Activated CD4-positive, alpha-beta memory T cell treated with anti-CD3 and anti-CD28 coated beads for 36 hours (primary cell): ENCODE data around the gene EMILIN1. TPM values are rescaled to one million over a fixed set of nuclear protein-coding genes. Genes with fewer than 3 reads are reported as not detected.
"Not testable (repeated sequence)": the region's sequence is repeated elsewhere in the genome, so short reads cannot be mapped to it uniquely, and the experiment has no call there.

Experiments
- CTCF ChIA-PET: fragments of 350-600 bp; sonication (Branson Sonifier 250); formaldehyde crosslinking; loops from one replicate; lab custom pipeline; 2021; ENCODE audit warnings: antibody characterized with exemption, inconsistent platforms; lab: Charles Lee
- POLR2A ChIA-PET: fragments of 350-600 bp; sonication (Branson Sonifier 250); formaldehyde crosslinking; loops from one replicate; lab custom pipeline; 2021; ENCODE audit warnings: antibody characterized with exemption; lab: Charles Lee
- DNase-seq: peaks from one replicate; pipeline ENCODE4 v3.0.0-alpha.2; 2020
- H3K27ac Mint-ChIP-seq: one replicate; pipeline ENCODE4 v1.8.0; 2021; ENCODE audit warnings: mixed read lengths
- H3K27me3 Mint-ChIP-seq: one replicate; pipeline ENCODE4 v1.8.0; 2021; ENCODE audit warnings: mixed read lengths
- H3K36me3 Mint-ChIP-seq: one replicate; pipeline ENCODE4 v1.8.0; 2021; ENCODE audit warnings: mixed read lengths
- H3K4me1 Mint-ChIP-seq: one replicate; pipeline ENCODE4 v1.8.0; 2021; ENCODE audit warnings: low read depth, mixed read lengths
- H3K4me3 Mint-ChIP-seq: one replicate; pipeline ENCODE4 v1.8.0; 2021; ENCODE audit warnings: mild to moderate bottlenecking, mixed read lengths
- H3K9me3 Mint-ChIP-seq: one replicate; pipeline ENCODE4 v1.8.0; 2021; ENCODE audit warnings: mixed read lengths
- intact Hi-C: fragments of 100-400 bp; cut with micrococcal nuclease; formaldehyde crosslinking; loops from one replicate; pipeline ENCODE4 v1.15.1; 2023
- total RNA-seq, 2 experiments: library from RNA; stranded (reverse); gene quantifications; one replicate each; pipeline ENCODE4 v1.2.3, GENCODE V29; 2021

EMILIN1 gene
- total RNA-seq, 2 experiments from 2014 or later = 0.29 to 0.51 TPM

DNA sequence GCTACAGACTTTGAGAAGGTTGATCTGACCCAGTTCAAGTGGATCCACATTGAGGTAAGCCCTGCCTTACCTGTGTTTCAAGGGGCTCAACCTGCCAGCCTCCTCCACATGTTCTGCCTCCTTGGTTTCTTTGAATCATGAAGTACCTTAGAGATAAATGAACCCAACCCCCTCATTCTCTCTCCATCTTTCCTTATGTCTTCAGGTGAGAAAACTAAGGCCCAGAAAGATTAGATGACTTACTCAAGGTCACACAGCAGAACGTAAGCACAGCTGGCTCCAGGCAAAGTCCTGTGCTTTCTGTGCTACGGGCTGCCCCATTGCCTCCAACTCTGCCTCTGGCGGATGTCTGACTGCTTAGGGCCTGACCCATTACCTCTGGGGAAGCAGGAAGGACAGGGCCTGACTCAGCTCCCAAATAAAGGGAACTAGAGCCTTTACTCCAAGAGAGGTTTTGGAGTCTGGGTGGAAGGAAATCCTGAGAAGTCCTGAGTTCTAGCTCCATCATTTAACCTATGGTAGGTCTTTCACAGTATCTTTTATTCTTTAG lies 18.4 kb downstream of the EMILIN1 start:
- H3K4me3 Mint-ChIP-seq = no peak overlapping the region
- H3K27me3 Mint-ChIP-seq = no peaks in the 10 kb centered on the region
- no peaks in the 10 kb centered on the region for H3K9me3 Mint-ChIP-seq
- ChIA-PET POLR2A (no interaction called here), CTCF (interaction anchor here (0.8 to 8.0 kb wide), 8 partner anchors 8 to 185 kb away, joined by 3 to 82 read pairs (median 5); partner anchors contain the start of genes CAD, KHK and TRIM54)
- H3K27ac Mint-ChIP-seq = no peak overlapping the region
- H3K36me3 Mint-ChIP-seq = no peaks in the 10 kb centered on the region
- no peak for DNase-seq
- intact Hi-C loops = loop anchor here (1.0 kb wide), 1 partner anchor 10 kb away; no protein-coding TSS in a partner anchor
- peaks cover 9% of the 10 kb centered on the region for H3K4me1 Mint-ChIP-seq

DNA sequence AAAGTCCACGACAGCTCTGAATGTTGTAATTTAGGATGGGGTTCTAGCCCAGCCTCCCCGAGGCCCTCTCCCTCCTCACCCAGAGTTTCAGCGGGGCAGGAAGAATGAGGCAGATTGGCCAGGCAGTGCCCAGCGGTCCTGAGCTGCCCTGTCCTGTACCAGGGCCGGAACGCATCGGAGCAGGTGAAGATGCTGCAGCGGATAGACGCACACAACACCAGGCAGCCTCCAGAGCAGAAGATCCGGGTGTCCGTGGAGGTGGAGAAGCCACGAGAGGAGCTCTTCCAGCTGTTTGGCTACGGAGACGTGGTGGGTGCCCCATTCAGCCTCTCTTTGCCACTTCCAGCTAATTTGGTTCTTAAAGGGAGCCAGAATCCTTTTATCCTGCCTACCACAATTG lies 18.9 kb downstream of the EMILIN1 start:
- Mint-ChIP-seq H3K27me3 (no peaks in the 10 kb centered on the region), H3K4me3 (no peak overlapping the region), H3K36me3 (no peaks in the 10 kb centered on the region), H3K27ac (no peak overlapping the region), H3K4me1 (peaks cover 9% of the 10 kb centered on the region), H3K9me3 (no peaks in the 10 kb centered on the region)
- DNase-seq = no peak
- intact Hi-C loops = no loop called here
- ChIA-PET POLR2A (no interaction called here), CTCF (interaction anchor here (1.3 to 8.0 kb wide), 4 partner anchors 9 to 184 kb away, joined by 3 to 82 read pairs (median 10); partner anchors contain the start of genes CAD and TRIM54)

DNA sequence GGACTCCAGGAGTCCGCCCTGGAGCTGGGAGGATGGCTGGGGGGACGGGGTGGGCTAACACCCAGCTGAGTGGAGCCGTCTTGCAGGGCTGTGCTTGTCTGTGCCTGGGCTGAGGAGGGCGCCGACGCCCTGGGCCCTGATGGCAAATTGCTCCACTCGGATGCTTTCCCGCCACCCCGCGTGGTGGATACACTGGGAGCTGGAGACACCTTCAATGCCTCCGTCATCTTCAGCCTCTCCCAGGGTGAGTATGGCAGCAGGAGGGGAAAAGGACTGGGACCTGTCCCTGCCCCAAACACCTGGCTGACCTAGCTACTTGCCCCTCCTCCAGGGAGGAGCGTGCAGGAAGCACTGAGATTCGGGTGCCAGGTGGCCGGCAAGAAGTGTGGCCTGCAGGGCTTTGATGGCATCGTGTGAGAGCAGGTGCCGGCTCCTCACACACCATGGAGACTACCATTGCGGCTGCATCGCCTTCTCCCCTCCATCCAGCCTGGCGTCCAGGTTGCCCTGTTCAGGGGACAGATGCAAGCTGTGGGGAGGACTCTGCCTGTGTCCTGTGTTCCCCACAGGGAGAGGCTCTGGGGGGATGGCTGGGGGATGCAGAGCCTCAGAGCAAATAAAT lies 21.0 kb downstream of the EMILIN1 start:
- intact Hi-C loops = no loop called here
- H3K4me1 Mint-ChIP-seq = peaks cover 9% of the 10 kb centered on the region
- CTCF ChIA-PET = interaction anchor here (0.7 to 8.0 kb wide), 10 partner anchors 11 to 203 kb away, joined by 3 to 82 read pairs (median 4); partner anchors contain the start of genes PREB and TRIM54
- no peaks in the 10 kb centered on the region for H3K36me3 Mint-ChIP-seq
- no peaks in the 10 kb centered on the region for H3K27me3 Mint-ChIP-seq
- no peak overlapping the region for H3K27ac Mint-ChIP-seq
- H3K9me3 Mint-ChIP-seq = no peaks in the 10 kb centered on the region
- no peak overlapping the region for H3K4me3 Mint-ChIP-seq
- POLR2A ChIA-PET = no interaction called here
- DNase-seq = no peak

DNA sequence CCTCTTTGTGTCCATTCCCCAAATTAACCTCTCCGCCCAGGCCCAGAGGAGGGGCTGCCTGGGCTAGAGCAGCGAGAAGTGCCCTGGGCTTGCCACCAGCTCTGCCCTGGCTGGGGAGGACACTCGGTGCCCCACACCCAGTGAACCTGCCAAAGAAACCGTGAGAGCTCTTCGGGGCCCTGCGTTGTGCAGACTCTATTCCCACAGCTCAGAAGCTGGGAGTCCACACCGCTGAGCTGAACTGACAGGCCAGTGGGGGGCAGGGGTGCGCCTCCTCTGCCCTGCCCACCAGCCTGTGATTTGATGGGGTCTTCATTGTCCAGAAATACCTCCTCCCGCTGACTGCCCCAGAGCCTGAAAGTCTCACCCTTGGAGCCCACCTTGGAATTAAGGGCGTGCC lies 21.6 kb downstream of the EMILIN1 start:
- no peaks in the 10 kb centered on the region for H3K9me3 Mint-ChIP-seq
- intact Hi-C loops = no loop called here
- H3K27ac Mint-ChIP-seq = no peak overlapping the region
- DNase-seq = no peak
- ChIA-PET POLR2A (no interaction called here), CTCF (interaction anchor here (0.7 to 8.0 kb wide), 8 partner anchors 15 to 203 kb away, joined by 3 to 82 read pairs (median 4); partner anchors contain the start of genes PREB and TRIM54)
- no peaks in the 10 kb centered on the region for H3K27me3 Mint-ChIP-seq
- no peaks in the 10 kb centered on the region for H3K36me3 Mint-ChIP-seq
- no peak overlapping the region for H3K4me3 Mint-ChIP-seq
- peaks cover 9% of the 10 kb centered on the region for H3K4me1 Mint-ChIP-seq

DNA sequence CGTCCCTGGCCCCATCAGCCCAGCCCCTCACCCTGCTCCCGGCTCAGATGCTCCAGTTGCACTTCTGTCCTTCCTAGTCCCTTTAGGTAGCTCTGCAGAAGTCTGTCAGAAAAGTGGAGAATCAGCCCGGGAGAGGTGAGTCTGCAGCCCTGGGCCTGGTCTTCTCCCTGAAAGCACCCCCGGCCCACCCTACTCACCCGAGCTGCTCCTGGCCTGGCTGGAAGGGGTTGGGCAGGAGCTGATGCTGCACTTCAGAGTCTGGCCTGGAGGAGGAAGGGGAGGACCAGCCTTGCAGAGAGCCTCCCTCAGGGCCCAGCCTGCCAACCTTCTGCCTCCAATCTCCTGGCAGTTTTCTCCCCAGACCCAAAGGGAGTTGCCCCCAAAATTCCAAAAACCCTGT lies 23.9 kb downstream of the EMILIN1 start:
- H3K9me3 Mint-ChIP-seq = no peaks in the 10 kb centered on the region
- POLR2A ChIA-PET = no interaction called here
- no peaks in the 10 kb centered on the region for H3K4me1 Mint-ChIP-seq
- intact Hi-C loops = no loop called here
- no peak overlapping the region for H3K27ac Mint-ChIP-seq
- no peak for DNase-seq
- H3K4me3 Mint-ChIP-seq = no peak overlapping the region
- H3K27me3 Mint-ChIP-seq = peaks cover 3% of the 10 kb centered on the region
- CTCF ChIA-PET = interaction anchor here (8.0 kb wide), 1 partner anchor 179 kb away, joined by 82 read pairs; the partner anchor contains the start of gene TRIM54
- no peaks in the 10 kb centered on the region for H3K36me3 Mint-ChIP-seq

DNA sequence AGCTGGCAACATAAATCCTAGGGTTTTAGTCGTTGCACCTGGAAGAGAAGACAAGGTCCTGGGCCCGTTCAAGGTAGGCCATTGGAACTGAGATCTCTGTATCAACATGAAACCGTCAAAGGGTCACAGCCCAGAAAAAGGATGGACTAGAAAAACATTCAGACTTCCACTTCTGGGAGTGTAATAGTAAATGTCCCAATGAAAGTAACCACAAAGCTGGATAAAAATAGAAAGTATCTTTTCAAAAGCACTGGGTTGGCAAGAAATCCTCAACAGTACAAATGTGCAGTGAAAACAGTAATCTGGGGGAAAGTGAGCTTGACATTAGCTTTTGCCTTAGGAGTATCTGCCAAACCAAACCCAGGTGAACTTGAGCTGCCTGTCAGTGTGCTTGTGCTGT lies 27.6 kb downstream of the EMILIN1 start:
- intact Hi-C loops = no loop called here
- H3K27ac Mint-ChIP-seq = no peak overlapping the region
- CTCF ChIA-PET = interaction anchor here (0.6 to 1.3 kb wide), 3 partner anchors 64 to 143 kb away, joined by 3 read pairs; no protein-coding TSS in a partner anchor
- no peak for DNase-seq
- POLR2A ChIA-PET = no interaction called here
- no peak overlapping the region for H3K4me3 Mint-ChIP-seq
- H3K4me1 Mint-ChIP-seq = no peaks in the 10 kb centered on the region
- no peaks in the 10 kb centered on the region for H3K36me3 Mint-ChIP-seq
- H3K27me3 Mint-ChIP-seq = peaks cover 3% of the 10 kb centered on the region
- no peaks in the 10 kb centered on the region for H3K9me3 Mint-ChIP-seq

DNA sequence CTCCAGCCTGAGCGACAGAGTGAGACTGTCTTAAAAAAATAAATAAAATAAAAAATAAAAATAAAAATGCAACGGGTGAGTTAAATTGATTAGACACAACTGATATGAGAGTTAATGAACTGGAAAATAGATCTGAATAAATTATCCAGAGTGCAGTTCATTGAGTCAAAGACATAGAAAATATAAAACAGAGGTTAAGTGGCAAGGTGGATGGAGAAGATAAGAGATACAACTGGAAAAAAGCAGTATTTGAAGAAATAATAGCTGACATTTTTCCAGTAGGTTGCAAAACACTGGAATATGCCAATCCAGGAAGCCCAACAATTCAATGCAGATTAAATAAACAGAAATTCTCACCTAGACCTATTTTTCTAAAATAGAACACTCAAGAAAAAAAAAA lies 29.8 kb downstream of the EMILIN1 start:
- POLR2A ChIA-PET = no interaction called here
- intact Hi-C loops = no loop called here
- Mint-ChIP-seq H3K27ac (no peak overlapping the region), H3K27me3 (peaks cover 3% of the 10 kb centered on the region), H3K4me3 (no peak overlapping the region), H3K9me3 (no peaks in the 10 kb centered on the region), H3K36me3 (no peaks in the 10 kb centered on the region), H3K4me1 (no peaks in the 10 kb centered on the region)
- CTCF ChIA-PET = interaction anchor here (1.2 kb wide), 1 partner anchor 146 kb away, joined by 3 read pairs; no protein-coding TSS in a partner anchor
- no peak for DNase-seq

DNA sequence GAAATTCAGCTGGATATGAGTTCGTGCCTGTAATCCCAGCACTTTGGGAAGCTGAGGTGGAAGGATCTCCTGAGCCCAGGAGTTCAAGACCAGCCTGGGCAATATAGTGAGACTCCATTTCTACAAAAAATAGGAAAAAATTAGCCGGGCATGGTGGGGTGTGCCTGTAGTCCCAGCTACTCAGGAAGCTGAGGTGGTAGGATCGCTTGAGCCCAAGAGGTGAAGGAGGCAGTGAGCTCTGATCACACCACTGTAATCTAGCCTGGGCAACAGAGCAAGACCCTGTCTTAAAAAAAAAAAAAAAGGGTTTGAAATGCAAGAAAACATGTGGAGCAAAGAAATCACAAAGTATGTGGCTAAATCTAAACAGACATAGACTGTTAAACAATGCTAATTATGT lies 30.7 kb downstream of the EMILIN1 start:
- ChIA-PET CTCF (interaction anchor here (0.9 to 1.2 kb wide), 3 partner anchors 147 to 195 kb away, joined by 3 read pairs; no protein-coding TSS in a partner anchor), POLR2A (no interaction called here)
- no peak overlapping the region for H3K4me3 Mint-ChIP-seq
- DNase-seq = no peak
- H3K27ac Mint-ChIP-seq = no peak overlapping the region
- intact Hi-C loops = no loop called here
- no peaks in the 10 kb centered on the region for H3K9me3 Mint-ChIP-seq
- H3K27me3 Mint-ChIP-seq = peaks cover 3% of the 10 kb centered on the region
- H3K36me3 Mint-ChIP-seq = no peaks in the 10 kb centered on the region
- H3K4me1 Mint-ChIP-seq = no peaks in the 10 kb centered on the region

DNA sequence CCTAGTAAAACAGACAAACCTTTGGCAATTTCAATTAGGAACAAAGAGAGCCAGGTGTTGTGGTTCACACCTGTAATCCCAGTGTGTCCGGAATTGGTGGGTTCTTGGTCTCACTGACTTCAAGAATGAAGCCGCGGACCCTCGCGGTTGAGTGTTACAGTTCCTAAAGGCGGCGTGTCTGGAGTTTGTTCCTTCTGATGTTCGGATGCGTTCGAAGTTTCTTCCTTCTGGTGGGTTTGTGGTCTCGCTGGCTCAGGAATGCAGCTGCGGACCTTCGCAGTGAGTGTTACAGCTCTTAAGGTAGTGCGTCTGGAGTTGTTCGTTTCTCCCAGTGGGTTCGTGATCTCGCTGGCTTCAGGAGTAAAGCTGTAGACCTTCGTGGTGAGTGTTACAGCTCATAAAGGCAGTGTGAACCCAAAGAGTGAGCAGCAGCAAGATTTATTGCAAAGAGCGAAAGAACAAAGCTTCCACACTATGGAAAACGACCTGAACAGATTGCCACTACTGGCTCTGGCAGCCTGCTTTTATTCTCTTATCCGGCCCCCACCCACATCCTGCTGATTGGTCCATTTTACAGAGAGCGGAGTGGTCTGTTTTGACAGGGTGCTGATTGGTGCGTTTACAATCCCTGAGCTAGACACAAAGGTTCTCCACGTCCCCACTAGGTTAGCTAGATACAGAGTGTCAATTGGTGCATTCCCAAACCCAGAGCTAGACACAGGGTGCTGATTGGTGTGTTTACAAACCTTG lies 32.4 kb downstream of the EMILIN1 start:
- H3K27ac Mint-ChIP-seq, H3K27me3 Mint-ChIP-seq, H3K36me3 Mint-ChIP-seq, H3K4me1 Mint-ChIP-seq, H3K9me3 Mint-ChIP-seq, intact Hi-C loops, POLR2A ChIA-PET, H3K4me3 Mint-ChIP-seq, CTCF ChIA-PET, DNase-seq: not testable (repeated sequence)

DNA sequence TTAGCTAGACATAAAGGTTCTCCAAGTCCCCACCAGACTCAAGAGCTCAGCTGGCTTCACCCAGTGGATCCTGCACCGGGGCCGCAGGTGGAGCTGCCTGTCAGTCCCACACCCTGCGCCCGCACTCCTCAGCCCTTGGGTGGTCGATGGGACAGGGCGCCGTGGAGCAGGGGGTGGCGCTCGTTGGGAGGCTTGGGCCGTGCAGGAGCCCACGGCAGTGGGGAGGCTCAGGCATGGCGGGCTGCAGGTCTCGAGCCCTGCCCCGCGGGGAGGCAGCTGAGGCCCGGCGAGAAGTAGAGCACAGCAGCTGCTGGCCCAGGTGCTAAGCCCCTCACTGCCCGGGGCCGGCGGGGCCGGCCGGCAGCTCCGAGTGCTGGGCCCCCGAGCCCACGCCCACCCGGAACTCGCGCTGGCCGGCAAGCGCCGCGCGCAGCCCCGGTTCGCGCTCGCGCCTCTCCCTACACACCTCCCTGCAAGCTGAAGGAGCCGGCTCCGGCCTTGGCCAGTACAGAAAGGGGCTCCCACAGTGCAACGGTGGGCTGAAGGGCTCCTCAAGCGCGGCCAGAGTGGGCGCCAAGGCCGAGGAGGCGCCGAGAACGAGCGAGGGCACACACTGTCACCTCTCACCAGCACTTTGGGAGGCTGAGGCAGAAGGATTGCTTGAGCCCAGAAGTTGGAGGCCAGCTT lies 33.1 kb downstream of the EMILIN1 start:
- DNase-seq, H3K9me3 Mint-ChIP-seq, H3K4me1 Mint-ChIP-seq, POLR2A ChIA-PET, H3K27me3 Mint-ChIP-seq, intact Hi-C loops, H3K36me3 Mint-ChIP-seq, H3K4me3 Mint-ChIP-seq, H3K27ac Mint-ChIP-seq: not testable (repeated sequence)
- CTCF ChIA-PET = interaction anchor here (1.4 kb wide), 1 partner anchor 13 kb away, joined by 3 read pairs; no protein-coding TSS in a partner anchor

DNA sequence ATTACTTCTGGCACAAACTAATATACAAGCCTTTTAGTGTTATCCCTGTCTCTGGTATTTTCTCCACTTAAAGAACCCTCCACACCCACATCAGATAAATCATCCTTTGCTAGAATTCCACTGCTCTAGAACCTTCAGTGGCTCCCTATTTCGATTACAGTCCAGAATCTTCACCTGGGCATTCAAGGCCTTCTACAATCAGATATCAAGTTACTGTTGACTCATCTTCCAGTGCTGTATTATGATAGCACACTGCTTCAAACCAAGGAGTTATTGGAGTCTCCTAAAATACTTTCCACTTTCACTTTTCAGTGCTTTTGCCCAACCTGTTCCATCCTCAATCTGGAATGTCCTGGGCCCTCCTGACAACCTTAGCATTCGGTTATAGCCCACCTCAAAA lies 37.1 kb downstream of the EMILIN1 start:
- ChIA-PET POLR2A (no interaction called here), CTCF (interaction anchor here (1.0 kb wide), 1 partner anchor 187 kb away, joined by 4 read pairs; no protein-coding TSS in a partner anchor)
- intact Hi-C loops = no loop called here
- Mint-ChIP-seq H3K27me3 (peaks cover 25% of the 10 kb centered on the region), H3K4me3 (no peak overlapping the region), H3K9me3 (no peaks in the 10 kb centered on the region), H3K4me1 (peaks cover 12% of the 10 kb centered on the region), H3K36me3 (no peaks in the 10 kb centered on the region), H3K27ac (no peak overlapping the region)
- no peak for DNase-seq
